Left forelimb (tissue), 1 donor: ENCODE measurements around the gene NUP50.

Experiments used
- DNase-seq: peaks from one replicate; pipeline ENCODE4 v3.0.0-alpha.2; 2018; ENCODE audit warnings: low spot score

The NUP50 gene

DNA sequence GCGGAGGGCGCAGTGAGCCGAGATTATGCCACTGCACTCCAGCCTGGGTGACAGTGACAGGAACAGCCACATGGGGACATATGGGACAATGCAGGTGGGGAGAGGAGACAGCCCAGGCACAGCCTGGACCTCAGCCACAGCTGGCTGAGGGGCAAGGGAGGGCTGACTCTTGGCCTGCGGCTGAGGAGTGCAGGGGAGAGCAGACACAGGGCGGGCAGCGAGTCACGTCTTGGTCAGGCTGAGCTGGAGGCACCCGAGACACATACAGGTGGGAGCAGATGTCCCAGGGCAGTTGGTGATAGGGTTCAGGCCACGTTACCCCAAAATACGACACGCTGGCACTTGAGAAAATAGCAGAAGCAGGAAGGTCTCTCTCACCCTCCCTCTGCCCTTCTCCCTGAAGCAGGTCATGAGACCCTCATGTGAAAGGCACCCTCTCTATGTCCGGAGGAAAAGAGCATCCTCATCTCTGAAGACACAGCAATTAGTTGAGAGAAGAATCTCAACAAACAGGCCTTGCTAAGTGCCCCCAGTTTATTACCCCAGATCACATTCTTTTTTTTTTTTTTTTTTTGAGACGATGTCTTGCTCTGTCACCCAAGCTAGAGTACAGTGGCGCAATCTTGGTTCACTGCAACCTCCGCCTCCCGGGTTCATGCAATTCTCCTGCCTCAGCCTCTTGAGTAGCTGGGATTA, 66.4 kb downstream of the NUP50 start:
- no peak for DNase-seq

DNA sequence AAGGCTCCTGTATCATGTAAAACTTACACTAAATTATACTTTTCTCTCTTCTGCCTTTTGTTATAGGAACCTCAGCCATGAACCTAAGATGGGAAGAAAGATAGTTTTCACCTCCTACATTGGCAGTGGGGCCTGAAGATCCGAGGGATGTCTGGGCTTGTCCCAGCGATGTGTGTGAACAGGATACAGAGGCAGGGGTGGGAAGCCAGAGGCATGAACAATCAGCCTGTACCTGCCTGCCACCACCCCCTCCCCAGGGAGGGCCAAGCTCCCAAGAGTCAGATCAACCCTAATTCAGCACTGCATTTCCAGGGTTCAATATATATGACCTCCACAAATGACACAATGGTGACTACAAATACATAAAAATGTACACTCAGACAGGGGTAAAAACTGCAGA, 67.6 kb downstream of the NUP50 start:
- no peak for DNase-seq

DNA sequence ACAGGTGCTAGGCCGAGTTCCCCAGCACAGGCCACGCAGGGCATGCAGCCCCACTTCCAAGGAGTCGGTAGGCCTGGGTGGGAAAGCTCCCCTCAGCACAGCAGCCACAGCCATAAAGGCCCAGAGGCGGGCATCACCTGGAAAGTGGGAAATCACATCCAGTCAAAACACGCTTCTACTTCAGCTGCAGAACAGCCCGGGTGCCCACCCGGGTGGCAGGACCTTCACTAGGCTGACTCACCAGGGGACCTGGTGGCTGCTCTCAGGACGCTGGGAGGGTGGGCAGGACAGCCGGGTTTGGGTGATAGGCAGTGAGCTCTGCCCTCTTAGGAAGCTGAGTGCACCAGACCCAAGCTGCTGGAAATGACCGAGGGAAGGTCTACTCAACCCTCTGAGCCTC, 69.7 kb downstream of the NUP50 start:
- no peak for DNase-seq

DNA sequence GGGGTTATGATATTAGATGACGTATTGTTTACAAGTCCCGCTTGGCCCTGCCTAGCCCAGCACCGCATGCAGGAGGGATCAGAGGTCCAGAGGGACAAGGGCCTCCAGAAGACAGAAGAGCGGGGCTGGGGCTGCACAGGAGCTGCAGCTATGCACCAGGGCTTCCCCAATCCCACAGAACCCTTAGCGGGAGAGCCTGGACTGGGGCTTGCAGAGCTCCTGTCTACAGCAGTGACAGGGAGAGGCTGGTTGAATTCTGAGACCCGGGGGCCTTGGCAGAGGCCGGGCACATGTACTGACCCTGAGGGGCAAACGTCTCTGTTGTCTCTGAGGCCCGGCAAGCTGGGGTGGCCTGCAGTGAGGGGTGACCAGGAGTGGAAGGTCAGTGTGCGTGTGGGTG, 70.1 kb downstream of the NUP50 start:
- no peak for DNase-seq

DNA sequence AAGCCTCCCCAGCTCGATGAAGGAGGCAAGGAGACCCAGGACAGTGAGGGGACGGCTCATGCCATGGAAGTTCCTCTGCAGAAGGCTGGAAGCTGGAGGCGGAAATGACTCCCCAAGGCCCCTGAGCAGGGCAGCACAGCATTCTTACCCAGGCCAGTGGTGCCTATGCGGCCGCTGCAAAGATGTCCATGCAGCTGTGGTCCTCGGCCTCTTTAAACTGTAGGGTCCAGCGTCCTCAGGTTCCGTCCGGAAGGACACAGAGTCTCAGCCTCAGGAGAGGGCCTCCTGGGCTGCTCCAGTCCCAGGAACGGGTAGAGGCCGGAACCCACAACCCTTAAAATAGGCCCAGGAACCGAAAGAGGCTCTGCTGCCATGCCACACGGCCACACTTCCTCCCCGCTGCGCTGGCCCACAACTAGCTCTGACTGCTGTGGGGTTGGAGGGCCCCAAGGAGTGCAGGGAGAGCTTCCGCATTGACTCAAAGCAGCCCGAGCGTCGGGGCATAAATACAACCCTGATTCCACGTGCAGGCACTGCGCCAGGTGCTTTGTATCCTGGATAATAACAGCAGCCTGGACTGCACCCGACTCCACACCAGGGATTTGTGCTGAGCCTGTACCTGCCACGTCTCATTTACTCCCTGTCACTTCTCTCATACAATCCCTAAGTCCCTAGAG, 71.5 kb downstream of the NUP50 start:
- no peak for DNase-seq

DNA sequence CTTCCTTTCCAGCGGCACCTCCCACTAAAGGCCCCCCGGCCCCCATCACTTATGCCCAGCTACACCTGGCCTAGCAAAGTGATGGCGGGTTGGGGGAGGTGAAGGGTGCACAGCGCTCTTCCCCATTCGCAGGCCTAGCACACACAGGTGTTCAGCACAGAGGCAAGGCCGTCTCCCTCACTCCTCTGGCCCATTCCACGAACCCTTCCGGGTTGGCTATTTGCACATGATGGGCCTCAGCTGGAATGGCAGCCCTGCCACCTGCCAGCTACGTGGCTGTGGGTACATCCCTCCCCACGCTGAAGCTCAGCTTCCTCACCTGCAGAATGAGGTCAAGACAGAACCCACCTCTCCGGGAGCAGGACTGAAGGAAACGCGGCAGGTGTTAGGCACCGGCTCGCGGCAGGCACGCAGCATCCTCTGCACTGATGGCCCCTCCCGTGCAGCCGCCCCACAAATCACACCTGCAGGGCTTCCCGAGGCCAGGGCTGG, 72.2 kb downstream of the NUP50 start:
- DNase-seq, result no peak

DNA sequence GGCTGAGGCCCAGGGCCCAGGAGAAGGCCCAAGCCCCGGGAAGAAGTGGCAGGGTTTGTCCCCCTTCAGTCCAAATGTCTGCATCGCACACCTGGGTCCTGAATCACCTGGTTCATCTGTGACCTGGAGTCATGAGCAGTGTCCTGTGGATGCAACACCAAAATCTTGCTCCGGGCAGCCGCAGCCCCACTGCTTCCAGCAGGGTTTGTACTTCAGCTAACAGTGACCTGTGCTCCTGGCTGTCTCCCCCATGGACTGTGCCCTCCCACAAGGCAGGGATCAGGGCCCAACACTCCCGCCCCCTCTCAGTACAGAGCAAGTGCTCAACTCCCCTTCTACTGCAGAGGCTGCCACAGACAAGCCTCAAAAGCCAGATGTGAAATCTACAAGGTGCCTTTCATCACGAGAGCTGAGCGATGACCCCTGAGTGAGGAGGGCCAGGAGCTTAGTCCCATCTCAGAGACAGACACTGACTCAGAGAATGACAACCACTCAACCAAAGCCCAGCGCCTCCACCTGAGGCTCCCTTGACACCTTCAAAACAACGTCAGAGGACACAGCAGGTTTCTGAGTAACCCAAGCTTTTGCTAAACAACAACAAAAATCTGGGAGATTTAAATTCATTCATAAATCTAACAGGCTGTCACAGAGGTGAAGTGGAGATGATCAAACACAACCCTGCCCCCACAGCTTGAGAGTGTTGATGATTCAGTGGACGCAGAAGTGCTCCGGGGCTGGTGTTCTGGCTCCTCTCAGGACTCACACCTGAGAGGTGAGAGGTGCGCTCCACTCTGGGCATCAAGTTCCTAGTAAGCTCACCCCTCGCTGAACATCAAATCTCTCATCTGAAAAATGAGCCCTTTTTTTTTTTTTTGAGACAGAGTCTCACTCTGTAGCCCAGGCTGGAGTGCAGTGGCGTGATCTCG, 73.6 kb downstream of the NUP50 start:
- DNase-seq, result no peak
